ENCODE data around the gene CLPTM1L. TPM values are rescaled to one million over a fixed set of nuclear protein-coding genes. Genes with fewer than 3 reads are reported as not detected.
A peak's percentile ranks its signal among the peaks of the same experiment; 100 is the strongest.
"Not testable (repeated sequence)": the region's sequence is repeated elsewhere in the genome, so short reads cannot be mapped to it uniquely, and the experiment has no call there.

Gene CLPTM1L
- total RNA-seq, 1 donor from 2014 or later = 84.8 TPM

GRCh38 chr5:1334831-1335539, 9.9 kb downstream of the CLPTM1L start:
- no peak for TF ChIP-seq CTCF (conservative IDR thresholded peaks at IDR 0.05)
- peaks cover 11% of the 10 kb centered on the region for H3K36me3 Mint-ChIP-seq
- DNase-seq (ENCODE audit: extremely low spot score, unreplicated experiment) = no peak
- no peaks in the 10 kb centered on the region for H3K9me3 Mint-ChIP-seq
- H3K27me3 Mint-ChIP-seq = no peaks in the 10 kb centered on the region
- no peak overlapping the region for H3K27ac Mint-ChIP-seq
- no peak overlapping the region for H3K4me3 Mint-ChIP-seq
- H3K4me1 Mint-ChIP-seq (ENCODE audit: unreplicated experiment) = no peaks in the 10 kb centered on the region

- no peak for TF ChIP-seq CTCF (conservative IDR thresholded peaks at IDR 0.05)
- no peak for DNase-seq (ENCODE audit: extremely low spot score, unreplicated experiment)
- Mint-ChIP-seq H3K9me3 (no peaks in the 10 kb centered on the region), H3K4me1 (ENCODE audit: unreplicated experiment) (no peaks in the 10 kb centered on the region), H3K4me3 (no peak overlapping the region), H3K27ac (no peak overlapping the region), H3K27me3 (no peaks in the 10 kb centered on the region), H3K36me3 (peaks cover 11% of the 10 kb centered on the region)
These were observed 10.9 kb downstream of the CLPTM1L start for GRCh38 chr5:1333986-1334385.

GRCh38 chr5:1333286-1333685, 11.6 kb downstream of the CLPTM1L start:
- DNase-seq (ENCODE audit: extremely low spot score, unreplicated experiment); H3K4me3 Mint-ChIP-seq; H3K27ac Mint-ChIP-seq; H3K27me3 Mint-ChIP-seq; H3K4me1 Mint-ChIP-seq (ENCODE audit: unreplicated experiment); H3K9me3 Mint-ChIP-seq: not testable (repeated sequence)
- H3K36me3 Mint-ChIP-seq = peaks cover 16% of the 10 kb centered on the region

GRCh38 chr5:1332461-1333001, 12.4 kb downstream of the CLPTM1L start:
- Mint-ChIP-seq H3K27ac (peak overlapping the region; percentile 41), H3K9me3 (peaks cover 7% of the 10 kb centered on the region), H3K36me3 (peaks cover 19% of the 10 kb centered on the region), H3K4me1 (ENCODE audit: unreplicated experiment) (peaks cover 6% of the 10 kb centered on the region), H3K4me3 (no peak overlapping the region), H3K27me3 (no peaks in the 10 kb centered on the region)
- no peak for DNase-seq (ENCODE audit: extremely low spot score, unreplicated experiment)
- no peak for TF ChIP-seq CTCF (conservative IDR thresholded peaks at IDR 0.05)

GRCh38 chr5:1331861-1332405, 13.0 kb downstream of the CLPTM1L start:
- no peak for TF ChIP-seq CTCF (conservative IDR thresholded peaks at IDR 0.05)
- H3K36me3 Mint-ChIP-seq = peaks cover 25% of the 10 kb centered on the region
- no peak overlapping the region for H3K4me3 Mint-ChIP-seq

More at GRCh38 chr5:1331861-1332405, 13.0 kb downstream of the CLPTM1L start:
- DNase-seq (ENCODE audit: extremely low spot score, unreplicated experiment) = no peak
- peaks cover 7% of the 10 kb centered on the region for H3K9me3 Mint-ChIP-seq
- H3K27me3 Mint-ChIP-seq = no peaks in the 10 kb centered on the region
- peaks cover 6% of the 10 kb centered on the region for H3K4me1 Mint-ChIP-seq (ENCODE audit: unreplicated experiment)
- peak overlapping the region; percentile 41 for H3K27ac Mint-ChIP-seq

All from type B pancreatic cell (in vitro differentiated cells).